ENCODE results near the gene NFATC2.

Gene NFATC2

GRCh38 chr20:51447765-51448148 is 94.8 kb downstream of the NFATC2 start:
- Histone ChIP-seq H3F3A (ENCODE audit: insufficient read depth, low read length) (no peaks in the 10 kb centered on the region), H3K79me2 (ENCODE audit: insufficient read depth, low read length) (no peaks in the 10 kb centered on the region), H3K36me3 (ENCODE audit: insufficient read depth, low read length) (peaks cover 61% of the 10 kb centered on the region; the same call in 1 of the 2 replicates), H3K4me2 (ENCODE audit: low read length) (no peak overlapping the region), H4K20me1 (ENCODE audit: insufficient read depth, low read length) (no peaks in the 10 kb centered on the region), H3K27ac (ENCODE audit: low read depth, low read length, poor library complexity, severe bottlenecking) (peak overlapping the region; percentile 7), H3K4me1 (ENCODE audit: insufficient read depth, low read length, severe bottlenecking) (peaks cover 56% of the 10 kb centered on the region), H3K27me3 (ENCODE audit: insufficient read depth, low read length) (no peaks in the 10 kb centered on the region), H2AFZ (ENCODE audit: low read length) (no peak overlapping the region), H3K9me2 (ENCODE audit: low read depth, low read length) (no peaks in the 10 kb centered on the region), H3K9ac (ENCODE audit: low read length) (no peak overlapping the region), H3K4me3 (ENCODE audit: low read depth, low read length, poor library complexity, severe bottlenecking) (no peak overlapping the region), H3K9me3 (ENCODE audit: low read length) (no peaks in the 10 kb centered on the region)
- TF ChIP-seq EZH2 (IDR thresholded peaks at IDR 0.05; ENCODE audit: borderline replicate concordance, low read length) (no peak), CTCF (IDR thresholded peaks at IDR 0.05; ENCODE audit: low read length) (no peak)

GRCh38 chr20:51447097-51447764 is 95.3 kb downstream of the NFATC2 start:
- Histone ChIP-seq H3K4me3 (ENCODE audit: low read depth, low read length, poor library complexity, severe bottlenecking) (no peak overlapping the region), H4K20me1 (ENCODE audit: insufficient read depth, low read length) (no peaks in the 10 kb centered on the region), H3F3A (ENCODE audit: insufficient read depth, low read length) (no peaks in the 10 kb centered on the region), H3K79me2 (ENCODE audit: insufficient read depth, low read length) (no peaks in the 10 kb centered on the region), H2AFZ (ENCODE audit: low read length) (no peak overlapping the region), H3K4me2 (ENCODE audit: low read length) (no peak overlapping the region), H3K9me2 (ENCODE audit: low read depth, low read length) (no peaks in the 10 kb centered on the region), H3K4me1 (ENCODE audit: insufficient read depth, low read length, severe bottlenecking) (peaks cover 59% of the 10 kb centered on the region), H3K36me3 (ENCODE audit: insufficient read depth, low read length) (peaks cover 56% of the 10 kb centered on the region; the same call in 1 of the 2 replicates), H3K27ac (ENCODE audit: low read depth, low read length, poor library complexity, severe bottlenecking) (peak overlapping the region; percentile 7), H3K27me3 (ENCODE audit: insufficient read depth, low read length) (no peaks in the 10 kb centered on the region), H3K9me3 (ENCODE audit: low read length) (no peaks in the 10 kb centered on the region), H3K9ac (ENCODE audit: low read length) (no peak overlapping the region)
- TF ChIP-seq CTCF (IDR thresholded peaks at IDR 0.05; ENCODE audit: low read length) (no peak), EZH2 (IDR thresholded peaks at IDR 0.05; ENCODE audit: borderline replicate concordance, low read length) (no peak)

GRCh38 chr20:51446656-51447055 is 95.9 kb downstream of the NFATC2 start:
- Histone ChIP-seq H4K20me1 (ENCODE audit: insufficient read depth, low read length) (no peaks in the 10 kb centered on the region), H3K9me2 (ENCODE audit: low read depth, low read length) (no peaks in the 10 kb centered on the region), H3K4me1 (ENCODE audit: insufficient read depth, low read length, severe bottlenecking) (peaks cover 59% of the 10 kb centered on the region), H3K79me2 (ENCODE audit: insufficient read depth, low read length) (no peaks in the 10 kb centered on the region), H3K27me3 (ENCODE audit: insufficient read depth, low read length) (no peaks in the 10 kb centered on the region), H2AFZ (ENCODE audit: low read length) (no peak overlapping the region), H3K36me3 (ENCODE audit: insufficient read depth, low read length) (peaks cover 57% of the 10 kb centered on the region), H3K27ac (ENCODE audit: low read depth, low read length, poor library complexity, severe bottlenecking) (peak overlapping the region; percentile 14), H3K9ac (ENCODE audit: low read length) (no peak overlapping the region), H3K4me2 (ENCODE audit: low read length) (no peak overlapping the region), H3K4me3 (ENCODE audit: low read depth, low read length, poor library complexity, severe bottlenecking) (no peak overlapping the region), H3F3A (ENCODE audit: insufficient read depth, low read length) (no peaks in the 10 kb centered on the region), H3K9me3 (ENCODE audit: low read length) (no peaks in the 10 kb centered on the region)
- TF ChIP-seq EZH2 (IDR thresholded peaks at IDR 0.05; ENCODE audit: borderline replicate concordance, low read length), result no peak
- no peak for TF ChIP-seq CTCF (IDR thresholded peaks at IDR 0.05; ENCODE audit: low read length)
